ENCODE measurements around the gene RREB1. TPM values are rescaled to one million over a fixed set of nuclear protein-coding genes. Genes with fewer than 3 reads are reported as not detected.
"Not testable (repeated sequence)": the region's sequence is repeated elsewhere in the genome, so short reads cannot be mapped to it uniquely, and the experiment has no call there.

The RREB1 gene
- total RNA-seq, 1 experiment from 2014 or later = 53.5 TPM

DNA sequence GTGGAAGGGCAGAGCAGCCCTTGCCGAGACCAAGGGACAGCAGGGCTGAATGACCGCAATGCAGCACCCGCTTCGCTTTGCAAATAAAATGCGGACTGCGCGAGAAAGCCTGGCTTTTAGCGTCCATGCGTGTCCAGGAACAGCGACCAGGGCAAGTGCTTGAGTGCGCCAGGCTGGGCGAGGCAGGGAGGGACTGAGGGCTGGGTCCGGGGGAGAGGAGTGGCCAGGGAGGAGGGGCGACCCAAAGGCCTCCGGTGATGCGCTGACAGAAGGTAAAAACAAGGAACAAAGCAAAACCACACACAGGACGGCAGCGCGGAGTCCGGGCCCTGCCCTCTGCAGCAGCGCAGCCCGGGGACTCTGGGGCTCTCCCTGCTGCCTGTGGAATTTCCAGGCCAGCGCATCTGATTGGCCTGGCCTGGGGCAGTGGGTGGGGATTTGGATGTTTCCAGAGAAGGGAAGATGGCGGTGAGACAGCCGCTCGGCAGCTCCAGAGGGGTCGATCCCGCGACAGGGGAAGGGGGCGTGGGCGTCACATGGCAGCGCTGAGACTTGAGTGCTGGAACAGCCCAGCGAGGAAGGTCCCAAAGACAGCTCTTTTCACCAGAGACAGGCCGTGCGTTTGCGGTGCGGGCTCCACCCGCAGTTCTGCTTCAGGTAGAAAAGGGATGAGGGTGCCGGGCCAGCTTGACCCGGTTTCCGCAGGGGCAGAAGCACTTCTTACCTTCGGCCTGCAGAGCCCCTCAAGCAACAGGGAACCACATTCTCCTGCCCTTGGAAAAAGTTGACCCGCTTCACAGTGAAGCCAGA lies 153.5 kb downstream of the RREB1 start:
- intact Hi-C loops (cut with micrococcal nuclease) = no loop called here
- Mint-ChIP-seq H3K36me3 (ENCODE audit: insufficient read depth, unreplicated experiment) (no peaks in the 10 kb centered on the region), H3K4me1 (ENCODE audit: insufficient read depth, unreplicated experiment) (peaks cover 24% of the 10 kb centered on the region), H3K27me3 (ENCODE audit: insufficient read depth, unreplicated experiment) (no peaks in the 10 kb centered on the region), H3K9me3 (ENCODE audit: unreplicated experiment) (no peaks in the 10 kb centered on the region), H3K27ac (ENCODE audit: low read depth, unreplicated experiment) (peak overlapping the region; percentile 88), H3K4me3 (ENCODE audit: unreplicated experiment) (peak overlapping the region; percentile 87)
- ChIA-PET CTCF (interaction anchor here (0.6 to 1.7 kb wide), 3 partner anchors 18 to 855 kb away, joined by 3 to 6 read pairs (median 3); no protein-coding TSS in a partner anchor), POLR2A (interaction anchor here (0.7 to 2.1 kb wide), 15 partner anchors 9 to 580 kb away, joined by 3 to 10 read pairs (median 4); partner anchors contain the start of genes CAGE1, DSP and RIOK1)
- DNase-seq (ENCODE audit: unreplicated experiment) = peak; percentile 93
- TF ChIP-seq, protein P1, sequence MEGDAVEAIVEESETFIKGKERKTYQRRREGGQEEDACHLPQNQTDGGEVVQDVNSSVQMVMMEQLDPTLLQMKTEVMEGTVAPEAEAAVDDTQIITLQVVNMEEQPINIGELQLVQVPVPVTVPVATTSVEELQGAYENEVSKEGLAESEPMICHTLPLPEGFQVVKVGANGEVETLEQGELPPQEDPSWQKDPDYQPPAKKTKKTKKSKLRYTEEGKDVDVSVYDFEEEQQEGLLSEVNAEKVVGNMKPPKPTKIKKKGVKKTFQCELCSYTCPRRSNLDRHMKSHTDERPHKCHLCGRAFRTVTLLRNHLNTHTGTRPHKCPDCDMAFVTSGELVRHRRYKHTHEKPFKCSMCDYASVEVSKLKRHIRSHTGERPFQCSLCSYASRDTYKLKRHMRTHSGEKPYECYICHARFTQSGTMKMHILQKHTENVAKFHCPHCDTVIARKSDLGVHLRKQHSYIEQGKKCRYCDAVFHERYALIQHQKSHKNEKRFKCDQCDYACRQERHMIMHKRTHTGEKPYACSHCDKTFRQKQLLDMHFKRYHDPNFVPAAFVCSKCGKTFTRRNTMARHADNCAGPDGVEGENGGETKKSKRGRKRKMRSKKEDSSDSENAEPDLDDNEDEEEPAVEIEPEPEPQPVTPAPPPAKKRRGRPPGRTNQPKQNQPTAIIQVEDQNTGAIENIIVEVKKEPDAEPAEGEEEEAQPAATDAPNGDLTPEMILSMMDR (IDR thresholded peaks at IDR 0.05; ENCODE audit: unreplicated experiment) = no peak
- BruUV-seq (replicated peaks) = no TSS peak

DNA sequence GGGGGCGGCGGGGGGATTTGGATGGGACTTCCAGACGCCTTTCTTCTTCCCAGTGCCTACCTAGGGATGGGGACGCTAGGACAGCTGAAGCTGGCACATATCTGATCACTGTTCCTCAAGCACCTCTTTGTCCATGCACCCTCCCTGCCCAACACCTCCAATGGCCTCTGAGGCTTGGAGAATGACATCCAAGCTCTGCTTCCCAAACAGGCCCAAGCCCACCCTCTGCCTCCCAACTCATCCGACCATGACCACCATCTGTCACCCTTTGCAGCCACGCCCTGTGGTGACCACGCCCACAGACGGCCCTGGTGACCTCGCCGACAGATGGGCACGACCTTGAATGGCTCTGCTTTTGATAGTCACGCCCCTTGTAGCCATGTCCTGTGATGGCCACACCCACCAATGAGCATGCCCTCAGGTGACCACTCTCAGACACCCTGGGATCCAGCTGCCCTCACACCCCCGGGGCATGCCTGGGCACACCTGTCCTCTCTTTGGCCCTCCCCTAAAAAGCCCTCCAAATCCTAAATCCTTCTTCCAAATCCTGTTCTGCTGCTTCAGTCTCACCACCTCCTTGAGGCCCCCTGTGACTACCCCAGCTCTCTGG lies 154.2 kb downstream of the RREB1 start:
- no TSS peak for BruUV-seq (replicated peaks)
- Mint-ChIP-seq H3K4me1 (ENCODE audit: insufficient read depth, unreplicated experiment) (peaks cover 24% of the 10 kb centered on the region), H3K4me3 (ENCODE audit: unreplicated experiment) (peak overlapping the region; percentile 87), H3K27me3 (ENCODE audit: insufficient read depth, unreplicated experiment) (no peaks in the 10 kb centered on the region), H3K9me3 (ENCODE audit: unreplicated experiment) (no peaks in the 10 kb centered on the region), H3K36me3 (ENCODE audit: insufficient read depth, unreplicated experiment) (no peaks in the 10 kb centered on the region), H3K27ac (ENCODE audit: low read depth, unreplicated experiment) (peak overlapping the region; percentile 88)
- ChIA-PET POLR2A (interaction anchor here (0.5 to 2.1 kb wide), 16 partner anchors 10 to 803 kb away, joined by 3 to 10 read pairs (median 4); partner anchors contain the start of genes BLOC1S5, CAGE1, DSP and RIOK1), CTCF (interaction anchor here (0.9 to 1.6 kb wide), 3 partner anchors 13 to 537 kb away, joined by 3 to 5 read pairs (median 3); no protein-coding TSS in a partner anchor)
- TF ChIP-seq, protein P1 (IDR thresholded peaks at IDR 0.05; ENCODE audit: unreplicated experiment) = no peak
- no peak for DNase-seq (ENCODE audit: unreplicated experiment)
- intact Hi-C loops (cut with micrococcal nuclease) = no loop called here

DNA sequence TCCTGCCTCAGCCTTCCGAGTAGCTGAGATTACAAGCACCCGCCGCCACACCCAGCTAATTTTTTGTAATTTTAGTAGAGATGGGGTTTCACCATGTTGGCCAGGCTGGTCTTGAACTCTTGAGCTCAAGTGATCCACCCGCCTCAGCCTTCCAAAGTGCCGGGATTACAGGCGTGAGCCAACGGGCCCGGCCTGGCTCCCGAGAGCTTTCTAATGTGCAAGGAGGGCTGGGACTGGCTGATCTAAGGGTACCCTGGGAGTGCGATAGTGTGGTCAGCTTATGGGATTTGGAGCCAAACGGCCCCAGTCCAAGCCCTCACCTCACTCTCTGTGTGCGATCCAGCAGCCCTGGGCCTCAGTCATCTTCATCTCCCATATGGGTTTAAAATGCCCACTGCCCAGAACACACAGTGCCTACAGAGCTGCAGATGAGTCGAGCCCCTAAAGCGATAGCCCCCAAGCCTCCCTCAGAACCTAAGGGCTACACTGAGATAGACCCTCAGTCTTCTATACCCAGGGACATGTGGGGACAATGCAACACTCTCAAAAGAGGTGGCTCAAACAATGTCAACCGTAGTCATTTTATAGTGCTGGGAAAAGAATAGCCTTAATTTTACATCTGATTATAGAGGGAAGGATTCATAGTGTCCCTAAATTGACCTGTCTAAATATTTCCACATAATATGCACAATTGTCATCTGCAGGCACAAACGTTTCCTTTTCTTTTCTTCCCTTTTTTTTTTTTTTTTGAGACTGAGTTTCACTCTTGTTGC lies 155.2 kb downstream of the RREB1 start:
- no peak for DNase-seq (ENCODE audit: unreplicated experiment)
- intact Hi-C loops (cut with micrococcal nuclease) = no loop called here
- TF ChIP-seq, protein P1 (IDR thresholded peaks at IDR 0.05; ENCODE audit: unreplicated experiment) = no peak
- Mint-ChIP-seq H3K4me3 (ENCODE audit: unreplicated experiment) (no peak overlapping the region), H3K27ac (ENCODE audit: low read depth, unreplicated experiment) (peak overlapping the region; percentile 68), H3K9me3 (ENCODE audit: unreplicated experiment) (no peaks in the 10 kb centered on the region), H3K4me1 (ENCODE audit: insufficient read depth, unreplicated experiment) (peaks cover 33% of the 10 kb centered on the region), H3K27me3 (ENCODE audit: insufficient read depth, unreplicated experiment) (no peaks in the 10 kb centered on the region), H3K36me3 (ENCODE audit: insufficient read depth, unreplicated experiment) (no peaks in the 10 kb centered on the region)
- ChIA-PET CTCF (interaction anchor here (0.6 to 1.6 kb wide), 4 partner anchors 12 to 586 kb away, joined by 3 to 6 read pairs (median 4); no protein-coding TSS in a partner anchor), POLR2A (interaction anchor here (0.6 to 2.1 kb wide), 8 partner anchors 13 to 568 kb away, joined by 3 to 10 read pairs (median 6); partner anchors contain the start of genes CAGE1 and RIOK1)
- no TSS peak for BruUV-seq (replicated peaks)

DNA sequence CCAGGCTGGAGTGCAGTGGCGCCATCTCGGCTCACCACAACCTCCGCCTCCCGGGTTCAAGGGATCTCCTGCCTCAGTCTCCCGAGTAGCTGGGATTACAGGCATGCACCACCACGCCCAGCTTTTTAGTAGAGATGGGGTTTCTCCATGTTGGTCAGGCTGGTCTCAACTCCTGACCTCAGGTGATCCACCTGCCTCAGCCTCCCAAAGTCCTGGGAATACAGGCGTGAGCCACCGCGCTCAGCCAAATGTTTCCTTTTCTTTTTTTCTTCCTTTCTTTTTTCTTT lies 155.7 kb downstream of the RREB1 start:
- H3K36me3 Mint-ChIP-seq (ENCODE audit: insufficient read depth, unreplicated experiment); H3K9me3 Mint-ChIP-seq (ENCODE audit: unreplicated experiment); intact Hi-C loops (cut with micrococcal nuclease); DNase-seq (ENCODE audit: unreplicated experiment); H3K27ac Mint-ChIP-seq (ENCODE audit: low read depth, unreplicated experiment); BruUV-seq (replicated peaks); H3K27me3 Mint-ChIP-seq (ENCODE audit: insufficient read depth, unreplicated experiment); H3K4me3 Mint-ChIP-seq (ENCODE audit: unreplicated experiment): not testable (repeated sequence)
- ChIA-PET CTCF (interaction anchor here (0.7 to 1.6 kb wide), 3 partner anchors 12 to 586 kb away, joined by 3 to 6 read pairs (median 5); no protein-coding TSS in a partner anchor), POLR2A (interaction anchor here (0.6 kb wide), 1 partner anchor 134 kb away, joined by 3 read pairs; no protein-coding TSS in a partner anchor)
- H3K4me1 Mint-ChIP-seq (ENCODE audit: insufficient read depth, unreplicated experiment) = peaks cover 37% of the 10 kb centered on the region
